Psoas muscle (tissue), 8 donors: ENCODE results near the gene G0S2. TPM values are rescaled to one million over a fixed set of nuclear protein-coding genes. Genes with fewer than 3 reads are reported as not detected.

Experiments
- ATAC-seq, 4 donors: fragments of 200-7000 bp; cut with Tn5 transposase; one replicate each; pipeline ENCODE4 v1.9.1; 2020; ENCODE audit warnings: moderate library complexity in 3 of 4, mild to moderate bottlenecking in 2 of 4
- DNase-seq, 2 donors: peaks; one replicate each; pipeline ENCODE4 v3.0.0-alpha.2; 2020
- H3K27ac ChIP-seq: fragments of 200-600 bp; one replicate; pipeline ENCODE4 v1.8.0; 2022
- H3K27me3 ChIP-seq, 3 donors: fragments of 200-600 bp in 1 of 3; one replicate each; pipeline versions ENCODE4 v1.6.1 to v1.8.0; 2013 to 2022; ENCODE audit warnings: low read length in 2 of 3, mild to moderate bottlenecking in 2 of 3, moderate library complexity in 1 of 3; ENCODE audit not compliant: insufficient read depth in 3 of 3
- H3K36me3 ChIP-seq, 2 donors: fragments of 200-600 bp in 1 of 2; one replicate each; pipeline versions ENCODE4 v1.6.1 to v1.8.0; 2013 to 2022; ENCODE audit warnings: low read depth in 1 of 2, mild to moderate bottlenecking in 1 of 2, moderate library complexity in 1 of 2; ENCODE audit not compliant: insufficient read depth in 1 of 2
- H3K4me1 ChIP-seq: fragments of 200-600 bp; one replicate; pipeline ENCODE4 v1.8.0; 2022
- H3K4me3 ChIP-seq: fragments of 200-600 bp; one replicate; pipeline ENCODE4 v1.8.0; 2022; ENCODE audit warnings: mild to moderate bottlenecking
- H3K9me3 ChIP-seq: fragments of 200-600 bp; one replicate; pipeline ENCODE4 v1.8.0; 2022
- WGBS, 3 donors: extraction: QIAGEN DNeasy Blood & Tissue Kit; methylation state at CpG; one replicate each; pipeline versions ENCODE4 v1.1.6 to v1.1.7; 2013; 5-methylcytosine and 5-hydroxymethylcytosine counted together
- intact Hi-C, 2 donors: fragments of 100-400 bp; cut with DNase I; formaldehyde crosslinking; loops; one replicate each; pipeline versions ENCODE4 v1.11.0 to v1.14.2; 2022
- polyA plus RNA-seq, 3 donors: library from polyadenylated mRNA; stranded (reverse); fragments of 200-250 nt; gene quantifications; one replicate each; pipeline ENCODE4 v1.2.3, GENCODE V29; 2013
- total RNA-seq, 4 donors: library from RNA; stranded (reverse); fragmentation: NEBNext Ultra II Directional in 2 of 4; extraction: Animal tissue kit (Norgen Biotek cat#: 25700) in 2 of 4; gene quantifications; one replicate each; pipeline versions ENCODE4 v1.2.1 to v1.2.4, GENCODE V29; 2021 to 2023
- TF ChIP-seq, protein P1 (sequence below): fragments of 200-600 bp; IDR thresholded peaks from one replicate; pipeline ENCODE4 v1.8.0; 2022; ENCODE audit warnings: antibody characterized with exemption
- donor health status: healthy with polysubstance abuse.
- donor health status: DM: no; HTN: no; CAD: no; lungs with moderate emphysema.
- donor health status: Bipolar disorder and iron deficiency.
- donor health status: healthy.
- donor health status: DM: yes; HTN: yes; CAD: no.
- donor health status: DM: no; HTN: no; CAD: no.
- donor health status: DM: no; HTN: no; CAD: no.
- donor health status: DM: yes; HTN: yes; CAD: no.

G0S2 gene
- total and polyA plus RNA-seq, 7 donors: 49.9 to 561 (median 89.0) TPM

DNA sequence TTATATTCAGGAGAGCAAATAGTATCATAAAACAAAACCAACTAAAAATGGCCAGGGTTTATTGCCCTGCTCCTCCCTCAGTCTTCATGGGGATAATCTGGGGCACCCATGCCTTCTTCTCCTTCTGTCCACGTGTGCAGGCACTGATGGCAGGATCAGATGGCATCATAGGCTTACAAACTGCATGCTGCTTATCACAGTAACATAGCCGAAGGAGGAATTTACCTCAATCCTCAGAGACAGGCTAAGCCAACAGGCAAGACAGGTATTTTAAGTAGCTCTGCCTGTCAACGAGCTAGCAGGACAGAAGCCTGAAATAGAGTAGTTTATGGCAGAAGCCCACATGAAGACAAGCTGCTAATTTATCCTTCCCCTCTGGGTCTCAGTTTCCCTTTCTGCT is 32.4 kb upstream of the G0S2 start:
- no peaks in the 10 kb centered on the region for H3K27me3 ChIP-seq
- WGBS, 3 donors: 17 to 20% (median 20%) methylated on average over 3 of the region's 3 CpGs
- H3K27ac ChIP-seq: peak overlapping the region; percentile 95
- peaks cover 60% of the 10 kb centered on the region for H3K4me1 ChIP-seq
- TF ChIP-seq, protein P1, sequence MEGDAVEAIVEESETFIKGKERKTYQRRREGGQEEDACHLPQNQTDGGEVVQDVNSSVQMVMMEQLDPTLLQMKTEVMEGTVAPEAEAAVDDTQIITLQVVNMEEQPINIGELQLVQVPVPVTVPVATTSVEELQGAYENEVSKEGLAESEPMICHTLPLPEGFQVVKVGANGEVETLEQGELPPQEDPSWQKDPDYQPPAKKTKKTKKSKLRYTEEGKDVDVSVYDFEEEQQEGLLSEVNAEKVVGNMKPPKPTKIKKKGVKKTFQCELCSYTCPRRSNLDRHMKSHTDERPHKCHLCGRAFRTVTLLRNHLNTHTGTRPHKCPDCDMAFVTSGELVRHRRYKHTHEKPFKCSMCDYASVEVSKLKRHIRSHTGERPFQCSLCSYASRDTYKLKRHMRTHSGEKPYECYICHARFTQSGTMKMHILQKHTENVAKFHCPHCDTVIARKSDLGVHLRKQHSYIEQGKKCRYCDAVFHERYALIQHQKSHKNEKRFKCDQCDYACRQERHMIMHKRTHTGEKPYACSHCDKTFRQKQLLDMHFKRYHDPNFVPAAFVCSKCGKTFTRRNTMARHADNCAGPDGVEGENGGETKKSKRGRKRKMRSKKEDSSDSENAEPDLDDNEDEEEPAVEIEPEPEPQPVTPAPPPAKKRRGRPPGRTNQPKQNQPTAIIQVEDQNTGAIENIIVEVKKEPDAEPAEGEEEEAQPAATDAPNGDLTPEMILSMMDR: no peak
- intact Hi-C loops: loop anchor here in 1 of 2 donors (5.0 kb wide), 1 partner anchor 34 kb away; the partner anchor contains the start of gene G0S2
- no peak overlapping the region for H3K4me3 ChIP-seq
- DNase-seq (no peak), ATAC-seq (peak; percentile 45 to 64 (median 56))
- no peaks in the 10 kb centered on the region for H3K9me3 ChIP-seq
- H3K36me3 ChIP-seq: no peaks in the 10 kb centered on the region

DNA sequence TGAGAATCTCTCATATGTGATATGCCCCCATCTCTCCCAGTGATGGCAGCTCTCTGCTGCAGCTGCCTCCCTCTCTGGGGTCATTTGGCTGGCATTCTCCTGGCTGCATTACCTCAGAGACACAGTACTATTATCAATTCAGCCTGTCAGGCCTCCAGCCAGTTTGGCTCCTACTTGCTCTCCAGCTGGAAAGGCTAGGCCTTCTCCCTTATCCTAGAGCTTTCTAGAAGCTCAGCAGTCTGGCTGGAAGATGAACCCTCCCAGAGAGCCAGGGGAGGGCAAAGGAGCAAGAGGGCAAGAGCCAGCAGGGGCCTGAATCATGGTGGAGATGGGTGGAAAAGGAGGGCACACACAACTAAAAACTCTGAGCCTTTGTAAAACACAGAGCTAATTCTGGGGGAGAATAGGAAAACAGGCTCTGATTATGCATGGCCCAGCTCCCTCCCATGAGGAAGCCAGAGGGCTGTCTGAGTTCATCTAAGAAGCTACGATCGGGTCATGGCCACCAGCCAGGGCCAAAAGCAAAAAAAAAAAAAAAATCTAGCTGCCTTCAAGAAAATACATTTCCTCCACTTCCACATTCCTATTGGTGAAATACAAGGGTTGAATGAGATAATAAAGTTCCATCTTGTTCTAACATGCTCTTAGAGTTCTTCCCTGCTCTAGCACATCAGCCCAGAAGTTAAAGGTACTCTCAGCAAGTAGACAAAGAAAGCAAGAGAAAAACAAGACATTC is 31.8 kb upstream of the G0S2 start:
- ATAC-seq (peak; percentile 26 to 55 (median 48)), DNase-seq (no peak)
- 0 to 6% (median 0%) methylated on average over 2 of the region's 2 CpGs for WGBS, 3 donors
- H3K27me3 ChIP-seq: no peaks in the 10 kb centered on the region
- no peaks in the 10 kb centered on the region for H3K36me3 ChIP-seq
- H3K9me3 ChIP-seq: no peaks in the 10 kb centered on the region
- peaks cover 61% of the 10 kb centered on the region for H3K4me1 ChIP-seq
- H3K4me3 ChIP-seq: no peak overlapping the region
- intact Hi-C loops: loop anchor here in 1 of 2 donors (5.0 kb wide), 1 partner anchor 34 kb away; the partner anchor contains the start of gene G0S2
- H3K27ac ChIP-seq: peak overlapping the region; percentile 95
- TF ChIP-seq, protein P1: no peak

DNA sequence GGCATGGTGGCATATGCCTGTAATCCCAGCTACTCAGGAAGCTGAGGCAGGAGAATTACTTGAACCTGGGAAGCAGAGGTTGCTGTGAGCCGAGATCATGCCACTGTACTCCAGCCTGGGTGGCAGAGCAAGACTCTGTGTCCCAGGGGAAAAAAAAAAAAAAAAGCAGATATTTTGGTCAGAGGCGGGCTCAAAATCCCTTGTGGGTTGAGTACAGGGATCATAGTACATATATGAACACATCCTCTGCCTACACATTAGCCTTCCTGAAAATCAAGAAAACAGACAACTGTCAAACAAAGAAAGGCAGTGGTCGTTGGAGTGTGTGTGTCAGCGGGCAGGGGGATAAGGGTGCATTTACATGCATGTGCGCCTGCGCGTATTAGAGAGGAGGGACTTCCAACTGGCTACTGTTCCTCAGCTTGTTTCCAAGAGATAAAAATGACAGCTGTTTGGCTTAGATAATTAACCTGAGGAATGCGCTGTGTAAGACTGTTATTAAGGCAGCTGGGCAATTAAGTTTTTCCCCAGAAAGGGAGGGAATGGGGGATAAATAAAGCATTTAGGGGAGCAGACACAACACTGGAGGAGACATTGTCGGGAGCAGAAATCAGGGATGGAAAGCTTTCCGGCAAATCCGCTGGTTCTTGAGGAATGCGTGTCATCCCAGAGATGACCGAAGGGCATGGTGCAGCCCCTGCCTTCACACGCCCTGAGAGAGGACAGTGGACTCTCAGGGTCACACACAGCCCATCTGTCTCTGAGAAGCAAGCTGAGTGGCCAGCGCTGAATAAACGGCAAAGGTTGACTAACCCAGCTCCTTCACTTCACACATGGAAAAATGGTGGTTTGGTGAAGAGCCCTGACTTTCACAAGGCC is 29.4 kb upstream of the G0S2 start:
- WGBS, 3 donors: 21 to 45% (median 28%) methylated on average over 16 of the region's 16 CpGs
- Histone ChIP-seq H3K4me1 (peaks cover 73% of the 10 kb centered on the region), H3K27me3 (no peaks in the 10 kb centered on the region), H3K27ac (peak overlapping the region; percentile 46), H3K4me3 (peak overlapping the region; percentile 39), H3K36me3 (no peaks in the 10 kb centered on the region), H3K9me3 (no peaks in the 10 kb centered on the region)
- TF ChIP-seq, protein P1: no peak
- ATAC-seq (no peak), DNase-seq (no peak)
- intact Hi-C loops: no loop called here

DNA sequence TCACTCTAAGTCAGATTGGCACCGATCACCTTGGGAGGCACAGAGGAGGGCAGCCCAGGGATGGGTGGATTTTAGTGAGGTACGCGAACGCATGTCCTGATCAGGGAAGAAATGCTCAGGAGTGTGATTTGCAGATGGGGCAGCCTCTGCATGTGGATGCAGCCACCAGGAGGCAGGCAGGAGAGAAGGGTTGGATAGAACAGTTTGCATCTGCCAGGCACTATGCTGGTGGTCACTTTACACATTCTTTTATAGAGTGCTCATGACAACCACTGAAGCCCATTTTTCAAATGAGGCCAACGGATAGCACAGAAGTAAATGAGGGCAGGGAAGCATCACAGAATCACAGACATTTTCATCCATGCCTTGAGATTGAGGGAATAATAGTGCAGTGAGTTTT is 28.7 kb upstream of the G0S2 start:
- TF ChIP-seq, protein P1: peak; percentile 25
- Histone ChIP-seq H3K9me3 (no peaks in the 10 kb centered on the region), H3K27ac (peak overlapping the region; percentile 46), H3K27me3 (no peaks in the 10 kb centered on the region), H3K4me3 (peak overlapping the region; percentile 39), H3K4me1 (peaks cover 69% of the 10 kb centered on the region), H3K36me3 (no peaks in the 10 kb centered on the region)
- DNase-seq (no peak), ATAC-seq (peak in 2 of 4 donors; percentile 23 to 28)
- intact Hi-C loops: no loop called here
- 65 to 86% (median 73%) methylated on average over 5 of the region's 5 CpGs for WGBS, 3 donors
